Mesodermal cell (in vitro differentiated cells): ENCODE results near the gene TMEM266.

Source experiments
- H3K27ac ChIP-seq: 2 replicates; pipeline ENCODE4 v1.7.0; 2013; ENCODE audit warnings: mild to moderate bottlenecking, low read depth, low read length, moderate library complexity; ENCODE audit not compliant: severe bottlenecking
- H3K36me3 ChIP-seq: 2 replicates; pipeline ENCODE4 v1.7.1; 2013; ENCODE audit warnings: mild to moderate bottlenecking, low read length, moderate library complexity; ENCODE audit not compliant: control insufficient read depth, insufficient read depth
- H3K4me1 ChIP-seq: one replicate; pipeline ENCODE4 v1.7.1; 2013; ENCODE audit warnings: mild to moderate bottlenecking, low read length; ENCODE audit not compliant: insufficient read depth, control insufficient read depth, poor library complexity, severe bottlenecking
- H3K4me3 ChIP-seq: 2 replicates; pipeline ENCODE4 v1.7.0; 2013; ENCODE audit warnings: low read length, control low read depth, mild to moderate bottlenecking; ENCODE audit not compliant: insufficient read depth, poor library complexity, severe bottlenecking; ENCODE audit errors: extremely low read depth
- H3K9me3 ChIP-seq: 2 replicates; pipeline ENCODE4 v1.7.1; 2013; ENCODE audit warnings: mild to moderate bottlenecking, low read length, moderate library complexity; ENCODE audit not compliant: control insufficient read depth
- WGBS, 2 experiments: methylation state at CpG; one replicate each; pipeline ENCODE4 v1.1.5; 2013; ENCODE audit warnings: missing lambda C conversion rate in 2 of 2; ENCODE audit not compliant: insufficient coverage in 2 of 2; 5-methylcytosine and 5-hydroxymethylcytosine counted together

TMEM266 gene

GRCh38 chr15:76174654-76175053, 114.9 kb downstream of the TMEM266 start:
- WGBS, 2 experiments, result 90 to 100% methylated on average over 3 to 5 of the region's 5 CpGs
- H3K36me3 ChIP-seq, result no peaks in the 10 kb centered on the region

DNA sequence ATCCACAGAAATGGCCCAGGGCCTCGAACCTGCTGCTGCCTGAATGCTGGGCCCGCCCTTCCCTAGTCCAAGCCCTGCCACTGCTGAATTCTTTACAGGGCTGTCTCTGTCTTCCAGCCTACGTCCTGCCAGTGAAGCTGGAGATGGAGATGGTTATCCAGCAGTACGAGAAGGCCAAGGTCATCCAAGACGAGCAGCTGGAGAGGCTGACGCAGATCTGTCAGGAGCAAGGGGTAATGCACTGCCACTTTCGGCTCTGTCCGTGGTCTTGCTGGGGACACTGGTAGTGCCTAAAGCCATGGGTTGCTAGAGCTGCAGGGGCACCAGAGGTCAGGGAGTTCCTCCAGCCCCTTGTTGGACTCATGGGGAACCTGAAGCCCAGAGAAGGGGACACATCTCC, 115.7 kb downstream of the TMEM266 start:
- H3K27ac ChIP-seq, result no peak overlapping the region
- H3K4me1 ChIP-seq, result peaks cover 15% of the 10 kb centered on the region
- no peak overlapping the region for H3K4me3 ChIP-seq
- H3K9me3 ChIP-seq, result no peaks in the 10 kb centered on the region
- H3K36me3 ChIP-seq, result no peaks in the 10 kb centered on the region
- 92 to 96% methylated on average over 7 to 8 of the region's 8 CpGs for WGBS, 2 experiments

More at GRCh38 chr15:76174654-76175053, 114.9 kb downstream of the TMEM266 start:
- H3K4me3 ChIP-seq, result no peak overlapping the region
- peaks cover 18% of the 10 kb centered on the region for H3K4me1 ChIP-seq
- H3K9me3 ChIP-seq, result no peaks in the 10 kb centered on the region
- H3K27ac ChIP-seq, result no peak overlapping the region

- no peaks in the 10 kb centered on the region for H3K9me3 ChIP-seq
- peaks cover 15% of the 10 kb centered on the region for H3K4me1 ChIP-seq
- 94 to 97% methylated on average over 8 to 9 of the region's 10 CpGs for WGBS, 2 experiments
- H3K27ac ChIP-seq, result no peak overlapping the region
- H3K4me3 ChIP-seq, result no peak overlapping the region
- H3K36me3 ChIP-seq, result no peaks in the 10 kb centered on the region
These were observed 116.3 kb downstream of the TMEM266 start for GRCh38 chr15:76176059-76176458.

- Histone ChIP-seq H3K27ac (no peak overlapping the region), H3K9me3 (no peaks in the 10 kb centered on the region), H3K4me3 (no peak overlapping the region), H3K36me3 (no peaks in the 10 kb centered on the region), H3K4me1 (peaks cover 18% of the 10 kb centered on the region)
- 91 to 95% methylated on average over 15 of the region's 15 CpGs for WGBS, 2 experiments
These were observed 116.8 kb downstream of the TMEM266 start for GRCh38 chr15:76176487-76177085.

DNA sequence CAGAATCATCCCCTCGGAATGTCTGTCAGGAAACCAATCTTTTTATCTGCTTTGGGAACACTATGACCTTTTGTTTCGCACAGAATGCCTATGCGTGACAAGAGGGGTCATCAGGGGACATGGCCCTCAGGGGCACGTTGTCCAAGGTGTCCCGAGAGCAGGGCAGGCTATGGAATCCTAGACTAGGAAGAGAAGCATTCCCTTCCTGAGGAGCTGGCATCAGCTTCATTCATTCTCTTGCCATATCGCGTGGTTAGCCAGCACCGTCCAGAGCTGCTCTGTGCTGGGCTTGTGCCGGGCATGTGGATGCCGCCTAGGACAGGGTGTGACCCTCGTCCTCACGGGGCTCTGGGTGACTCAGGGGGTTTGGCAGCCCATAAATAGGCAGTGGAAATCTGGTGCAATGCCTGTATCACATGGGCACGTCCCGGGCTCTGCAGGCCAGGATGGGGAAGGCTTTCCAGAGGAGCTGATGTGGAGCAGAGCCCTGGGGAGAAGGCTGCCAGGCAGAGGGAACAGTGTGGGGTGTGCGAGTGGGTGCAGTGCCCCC, 117.8 kb downstream of the TMEM266 start:
- Histone ChIP-seq H3K9me3 (no peaks in the 10 kb centered on the region), H3K27ac (no peak overlapping the region), H3K4me3 (no peak overlapping the region), H3K4me1 (peaks cover 18% of the 10 kb centered on the region), H3K36me3 (no peaks in the 10 kb centered on the region)
- 85 to 89% methylated on average over 14 to 15 of the region's 15 CpGs for WGBS, 2 experiments

GRCh38 chr15:76178296-76179000, 118.7 kb downstream of the TMEM266 start:
- no peaks in the 10 kb centered on the region for H3K9me3 ChIP-seq
- no peak overlapping the region for H3K4me3 ChIP-seq
- no peak overlapping the region for H3K27ac ChIP-seq
- 90 to 91% methylated on average over 20 to 21 of the region's 21 CpGs for WGBS, 2 experiments
- no peaks in the 10 kb centered on the region for H3K36me3 ChIP-seq
- peaks cover 18% of the 10 kb centered on the region for H3K4me1 ChIP-seq

GRCh38 chr15:76179023-76179422, 119.2 kb downstream of the TMEM266 start:
- peaks cover 23% of the 10 kb centered on the region for H3K4me1 ChIP-seq
- 83 to 93% methylated on average over 1 to 4 of the region's 4 CpGs for WGBS, 2 experiments
- H3K9me3 ChIP-seq, result no peaks in the 10 kb centered on the region
- H3K36me3 ChIP-seq, result no peaks in the 10 kb centered on the region
- H3K27ac ChIP-seq, result no peak overlapping the region
- no peak overlapping the region for H3K4me3 ChIP-seq

- no peak overlapping the region for H3K27ac ChIP-seq
- no peak overlapping the region for H3K4me3 ChIP-seq
- 82 to 86% methylated on average over 4 of the region's 7 CpGs for WGBS, 2 experiments
- H3K4me1 ChIP-seq, result peaks cover 30% of the 10 kb centered on the region
- no peaks in the 10 kb centered on the region for H3K9me3 ChIP-seq
- no peaks in the 10 kb centered on the region for H3K36me3 ChIP-seq
These were observed 120.5 kb downstream of the TMEM266 start for GRCh38 chr15:76180321-76180720.

DNA sequence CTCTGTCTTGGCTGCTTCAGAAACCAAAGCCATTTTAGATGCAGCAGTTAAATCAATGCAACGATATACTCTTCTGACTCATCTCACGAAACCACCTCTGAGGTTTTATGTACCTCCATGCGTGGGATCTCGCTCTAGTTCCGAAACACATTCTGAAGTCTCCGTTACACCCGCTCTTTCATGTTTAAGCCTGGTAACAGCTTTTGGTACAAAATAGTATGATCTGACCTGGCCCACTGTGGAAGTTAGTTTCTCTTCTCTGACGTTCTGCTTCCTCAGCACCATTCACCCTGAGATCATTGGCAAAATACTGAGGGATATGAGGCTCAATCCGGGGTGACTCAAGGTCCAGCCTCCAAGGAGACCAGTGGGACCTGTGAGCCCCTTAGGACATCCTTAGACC, 121.9 kb downstream of the TMEM266 start:
- Histone ChIP-seq H3K9me3 (no peaks in the 10 kb centered on the region), H3K27ac (no peak overlapping the region), H3K4me3 (no peak overlapping the region), H3K36me3 (no peaks in the 10 kb centered on the region), H3K4me1 (peaks cover 44% of the 10 kb centered on the region)
- WGBS, 2 experiments, result 97 to 98% methylated on average over 8 of the region's 9 CpGs

- Histone ChIP-seq H3K27ac (no peak overlapping the region), H3K36me3 (no peaks in the 10 kb centered on the region), H3K4me3 (no peak overlapping the region), H3K4me1 (peaks cover 30% of the 10 kb centered on the region), H3K9me3 (no peaks in the 10 kb centered on the region)
- 74 to 90% methylated on average over 7 to 9 of the region's 10 CpGs for WGBS, 2 experiments
These were observed 124.3 kb downstream of the TMEM266 start for GRCh38 chr15:76183930-76184649.
